Heart right ventricle (tissue), 16 donors: Measurements from ENCODE around the gene EPN2. TPM values are rescaled to one million over a fixed set of nuclear protein-coding genes. Genes with fewer than 3 reads are reported as not detected.

ENCODE experiments used
- ATAC-seq, 8 donors: fragments of 200-7000 bp; cut with Tn5 transposase; one replicate each; pipeline ENCODE4 v1.9.1; 2020; ENCODE audit warnings: mild to moderate bottlenecking in 8 of 8, moderate library complexity in 8 of 8, moderate number of reproducible peaks in 1 of 8
- DNase-seq, 2 donors: peaks; one replicate each; pipeline ENCODE4 v3.0.0-alpha.2; 2020
- H3K27ac ChIP-seq, 10 donors: fragments of 200-600 bp; sonication (generic) in 2 of 10; one replicate each; pipeline versions ENCODE4 v1.5.0 to v1.8.0; 2020 to 2022; ENCODE audit warnings: mild to moderate bottlenecking in 3 of 10
- H3K27me3 ChIP-seq, 7 donors: fragments of 200-600 bp; one replicate each; pipeline ENCODE4 v1.8.0; 2021 to 2022; ENCODE audit warnings: mild to moderate bottlenecking in 2 of 7
- H3K36me3 ChIP-seq, 9 donors: fragments of 200-600 bp; sonication (generic) in 1 of 9; one replicate each; pipeline versions ENCODE4 v1.5.0 to v1.8.0; 2020 to 2022; ENCODE audit warnings: mild to moderate bottlenecking in 2 of 9
- H3K4me1 ChIP-seq, 9 donors: fragments of 200-600 bp; sonication (generic) in 1 of 9; one replicate each; pipeline versions ENCODE4 v1.5.0 to v1.8.0; 2020 to 2022; ENCODE audit warnings: mild to moderate bottlenecking in 4 of 9
- H3K4me3 ChIP-seq, 10 donors: fragments of 200-600 bp; sonication (generic) in 2 of 10; one replicate each; pipeline versions ENCODE4 v1.5.0 to v1.8.0; 2020 to 2022; ENCODE audit warnings: mild to moderate bottlenecking in 7 of 10, moderate library complexity in 2 of 10
- H3K9me3 ChIP-seq, 11 donors: fragments of 200-600 bp in 10 of 11; sonication (generic) in 2 of 11; one replicate each; pipeline versions ENCODE4 v1.5.0 to v1.8.0; 2013 to 2022; ENCODE audit warnings: mild to moderate bottlenecking in 2 of 11, control low read depth in 1 of 11, moderate library complexity in 1 of 11
- CTCF ChIP-seq, 9 donors: fragments of 200-600 bp; sonication (generic) in 2 of 9; IDR thresholded peaks; one replicate each; pipeline versions ENCODE4 v1.5.0 to v1.8.0; 2021 to 2022; ENCODE audit warnings: antibody characterized with exemption in 9 of 9, mild to moderate bottlenecking in 5 of 9, moderate library complexity in 1 of 9
- WGBS, 2 donors: extraction: QIAGEN DNeasy Blood & Tissue Kit; methylation state at CpG; one replicate each; pipeline ENCODE4 v1.1.7; 2013; ENCODE audit warnings: inconsistent platforms in 1 of 2; 5-methylcytosine and 5-hydroxymethylcytosine counted together
- intact Hi-C, 10 donors: fragments of 100-400 bp; cut with DNase I; formaldehyde crosslinking; loops; one replicate each; pipeline versions ENCODE4 v1.11.1 to v1.14.2; 2022
- polyA plus RNA-seq, 2 donors: library from polyadenylated mRNA; stranded (reverse); fragments of 200-250 nt; gene quantifications; one replicate each; pipeline ENCODE4 v1.2.3, GENCODE V29; 2013
- total RNA-seq, 10 donors: library from RNA; stranded (reverse); fragmentation: NEBNext Ultra II Directional in 3 of 10; extraction: Animal tissue kit (Norgen Biotek cat#: 25700) in 3 of 10; gene quantifications; one replicate each; pipeline versions ENCODE4 v1.2.1 to v1.2.4, GENCODE V29; 2021 to 2023
- donor health status: Arrhythmogenic right ventricular cardiomyopathy.
- donor health status: ischemic (EF 13 %, LVEDD 7.1; RV severe dilation, severe dysfunction).
- donor health status: healthy with polysubstance abuse.
- donor health status: DM: no; HTN: yes; CAD: no.
- donor health status: DM: no; HTN: no; CAD: no.
- donor health status: ischemic (EF 25% LVEDD 6.9; RV normal size, moderate dysfunction).
- donor health status: ischemic (EF 25% LVEDD 5.7; RV mildly dilated, moderate dysfunction).
- donor health status: healthy.
- donor health status: DM: yes; HTN: yes; CAD: no.
- donor health status: Ischemic cardiomyopathy.
- donor health status: ischemic (EF 35%, LVEDD 5.7; RV mildly dilated, moderate dysfunction).
- donor health status: nonischemic (EF 11% LVEDD 7.7; RV severe dilation, severe dysfunction).
- donor health status: DM: yes; HTN: yes; CAD: no.
- donor health status: PGD.
- donor health status: ischemic (EF 29% LVEDD 5.4; RV normal size, mild dysfunction).
- donor health status: nonischemic (EF 23%, LVEDD 6.1; RV moderate dilation, normal function).

EPN2 gene
- total and polyA plus RNA-seq, 12 donors, result 20.0 to 83.1 (median 54.9) TPM

GRCh38 chr17:19380481-19381301, 143.5 kb downstream of the EPN2 start:
- no peak for DNase-seq
- ATAC-seq, result no peak
- no peak overlapping the region for H3K27ac ChIP-seq
- H3K4me3 ChIP-seq, result no peak overlapping the region
- 94% methylated on average over 29 of the region's 29 CpGs for WGBS, 2 donors
- intact Hi-C loops, result no loop called here
- no peaks in the 10 kb centered on the region for H3K9me3 ChIP-seq
- H3K36me3 ChIP-seq, result peaks cover 0 to 66% (median 25%) of the 10 kb centered on the region in 9 donors
- no peaks in the 10 kb centered on the region for H3K27me3 ChIP-seq
- peaks cover 10 to 60% (median 41%) of the 10 kb centered on the region in 9 donors for H3K4me1 ChIP-seq
- TF ChIP-seq CTCF (IDR thresholded peaks at IDR 0.05), result no peak

DNA sequence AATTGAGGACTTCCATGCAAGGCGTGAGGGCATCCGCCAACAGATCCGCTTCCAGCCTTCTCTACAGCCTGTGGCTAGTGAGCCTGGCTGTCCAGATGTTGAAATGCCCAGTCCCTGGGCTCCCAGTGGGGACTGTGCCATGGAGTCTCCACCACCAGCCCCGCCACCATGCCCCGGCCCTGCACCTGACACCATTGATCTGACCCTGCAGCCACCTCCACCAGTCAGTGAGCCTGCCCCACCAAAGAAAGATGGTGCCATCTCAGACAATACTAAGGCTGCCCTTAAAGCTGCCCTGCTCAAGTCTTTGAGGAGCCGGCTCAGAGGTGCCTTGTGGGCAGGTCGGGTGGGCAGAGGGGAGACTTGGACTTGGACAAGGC, 144.2 kb downstream of the EPN2 start:
- 95% methylated on average over 7 of the region's 7 CpGs for WGBS, 2 donors
- intact Hi-C loops, result no loop called here
- peaks cover 0 to 68% (median 25%) of the 10 kb centered on the region in 9 donors for H3K36me3 ChIP-seq

DNA sequence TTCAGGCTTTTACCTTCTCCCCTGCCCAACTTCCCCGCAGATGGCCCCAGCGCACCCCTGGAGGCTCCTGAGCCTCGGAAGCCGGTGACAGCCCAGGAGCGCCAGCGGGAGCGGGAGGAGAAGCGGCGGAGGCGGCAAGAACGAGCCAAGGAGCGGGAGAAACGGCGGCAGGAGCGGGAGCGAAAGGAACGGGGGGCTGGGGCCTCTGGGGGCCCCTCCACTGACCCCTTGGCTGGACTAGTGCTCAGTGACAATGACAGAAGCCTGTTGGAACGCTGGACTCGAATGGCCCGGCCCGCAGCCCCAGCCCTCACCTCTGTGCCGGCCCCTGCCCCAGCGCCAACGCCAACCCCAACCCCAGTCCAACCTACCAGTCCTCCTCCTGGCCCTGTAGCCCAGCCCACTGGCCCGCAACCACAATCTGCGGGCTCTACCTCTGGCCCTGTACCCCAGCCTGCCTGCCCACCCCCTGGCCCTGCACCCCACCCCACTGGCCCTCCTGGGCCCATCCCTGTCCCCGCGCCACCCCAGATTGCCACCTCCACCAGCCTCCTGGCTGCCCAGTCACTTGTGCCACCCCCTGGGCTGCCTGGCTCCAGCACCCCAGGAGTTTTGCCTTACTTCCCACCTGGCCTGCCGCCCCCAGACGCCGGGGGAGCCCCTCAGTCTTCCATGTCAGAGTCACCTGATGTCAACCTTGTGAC, 144.7 kb downstream of the EPN2 start:
- no peaks in the 10 kb centered on the region for H3K9me3 ChIP-seq
- no peaks in the 10 kb centered on the region for H3K27me3 ChIP-seq
- no peak for TF ChIP-seq CTCF (IDR thresholded peaks at IDR 0.05)
- peaks cover 14 to 69% (median 50%) of the 10 kb centered on the region in 9 donors for H3K4me1 ChIP-seq
- no peak for ATAC-seq
- peaks cover 0 to 68% (median 25%) of the 10 kb centered on the region in 9 donors for H3K36me3 ChIP-seq
- no peak overlapping the region for H3K4me3 ChIP-seq
- intact Hi-C loops, result no loop called here
- DNase-seq, result no peak
- H3K27ac ChIP-seq, result no peak overlapping the region
- WGBS, 2 donors, result 92 to 94% methylated on average over 30 to 31 of the region's 31 CpGs

More for the DNA sequence above, 144.2 kb downstream of the EPN2 start:
- Histone ChIP-seq H3K27ac (no peak overlapping the region), H3K27me3 (no peaks in the 10 kb centered on the region), H3K4me1 (peaks cover 15 to 67% (median 48%) of the 10 kb centered on the region in 9 donors), H3K9me3 (no peaks in the 10 kb centered on the region), H3K4me3 (no peak overlapping the region)
- no peak for DNase-seq
- ATAC-seq, result no peak
- TF ChIP-seq CTCF (IDR thresholded peaks at IDR 0.05), result no peak

DNA sequence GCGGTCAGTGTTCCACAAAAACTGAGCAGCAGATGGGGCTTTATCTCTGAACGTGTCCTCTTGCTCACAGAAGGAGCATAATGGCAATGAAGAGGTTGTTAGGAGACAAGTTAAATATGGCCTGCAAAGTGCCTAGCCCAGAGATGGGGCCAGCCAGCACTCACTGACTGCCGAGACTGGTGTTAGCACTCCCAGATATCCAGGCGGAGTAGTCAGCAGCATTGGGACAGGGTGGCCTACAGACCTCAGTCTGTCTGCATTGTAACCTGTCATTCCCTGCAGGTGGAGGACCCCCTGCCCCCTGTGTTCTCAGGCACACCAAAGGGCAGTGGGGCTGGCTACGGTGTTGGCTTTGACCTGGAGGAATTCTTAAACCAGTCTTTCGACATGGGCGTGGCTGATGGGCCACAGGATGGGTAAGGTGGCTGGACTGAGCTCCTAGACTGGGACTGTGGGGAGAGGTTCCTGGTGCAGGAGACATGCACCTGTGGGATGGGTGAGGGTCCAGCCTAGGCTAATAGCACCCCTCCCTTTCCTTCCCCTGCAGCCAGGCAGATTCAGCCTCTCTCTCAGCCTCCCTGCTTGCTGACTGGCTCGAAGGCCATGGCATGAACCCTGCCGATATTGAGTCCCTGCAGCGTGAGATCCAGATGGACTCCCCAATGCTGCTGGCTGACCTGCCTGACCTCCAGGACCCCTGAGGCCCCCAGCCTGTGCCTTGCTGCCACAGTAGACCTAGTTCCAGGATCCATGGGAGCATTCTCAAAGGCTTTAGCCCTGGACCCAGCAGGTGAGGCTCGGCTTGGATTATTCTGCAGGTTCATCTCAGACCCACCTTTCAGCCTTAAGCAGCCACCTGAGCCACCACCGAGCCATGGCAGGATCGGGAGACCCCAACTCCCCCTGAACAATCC, 145.6 kb downstream of the EPN2 start:
- H3K27me3 ChIP-seq, result no peaks in the 10 kb centered on the region
- no peak for TF ChIP-seq CTCF (IDR thresholded peaks at IDR 0.05)
- 85 to 88% methylated on average over 13 of the region's 13 CpGs for WGBS, 2 donors
- DNase-seq (no peak), ATAC-seq (no peak)
- H3K9me3 ChIP-seq, result no peaks in the 10 kb centered on the region
- H3K36me3 ChIP-seq, result peaks cover 0 to 68% (median 25%) of the 10 kb centered on the region in 9 donors
- H3K4me3 ChIP-seq, result no peak overlapping the region
- intact Hi-C loops, result no loop called here
- peaks cover 12 to 73% (median 51%) of the 10 kb centered on the region in 9 donors for H3K4me1 ChIP-seq
- no peak overlapping the region for H3K27ac ChIP-seq
